Mammary epithelial cell (primary cell): ENCODE results near the gene SLIRP.

Source experiments
- CTCF ChIP-seq, 2 donors: IDR thresholded peaks in 1 of 2; conservative IDR thresholded peaks in 1 of 2; 2 replicates each; pipeline ENCODE4 v1.5.1; 2011 to 2012; ENCODE audit warnings: inconsistent platforms in 2 of 2, low read length in 2 of 2, mild to moderate bottlenecking in 2 of 2, control low read depth in 1 of 2, low read depth in 1 of 2; ENCODE audit not compliant: insufficient read depth in 1 of 2; ENCODE audit errors: extremely low read depth in 1 of 2
- EZH2 ChIP-seq: IDR thresholded peaks from 2 replicates; pipeline ENCODE4 v1.6.1; 2012; ENCODE audit warnings: low read length, inconsistent platforms, borderline replicate concordance

DNA sequence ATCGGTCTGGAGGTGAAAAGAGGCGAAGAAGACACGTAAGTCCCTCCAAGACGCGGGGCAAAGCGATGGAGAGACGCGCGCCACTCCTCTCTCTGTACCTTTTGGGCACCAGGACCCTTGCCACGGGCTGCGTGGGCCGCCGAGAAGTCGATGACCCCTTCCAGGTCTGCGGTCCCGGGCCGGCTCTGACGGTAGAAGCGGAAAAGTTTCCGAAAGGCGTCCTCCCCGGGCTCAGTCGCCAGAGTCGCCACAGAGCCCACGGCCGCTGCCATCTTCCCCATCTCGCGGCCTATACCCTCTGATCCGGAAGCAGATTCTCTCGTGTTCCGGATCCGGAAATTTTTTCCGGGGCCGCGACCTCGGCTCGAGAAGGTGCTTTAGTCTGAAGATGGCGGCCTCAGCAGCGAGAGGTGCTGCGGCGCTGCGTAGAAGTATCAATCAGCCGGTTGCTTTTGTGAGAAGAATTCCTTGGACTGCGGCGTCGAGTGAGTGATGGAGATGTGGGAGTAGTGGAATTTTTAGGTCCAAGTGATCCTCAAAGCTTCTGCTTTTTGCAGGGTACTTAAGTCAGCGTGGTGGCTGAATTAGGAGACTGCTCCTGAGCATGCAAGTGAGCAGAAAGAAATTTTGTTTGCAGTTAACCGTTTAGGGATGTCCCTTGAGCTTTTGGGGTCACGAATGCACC is at the start of gene SLIRP, which contains the start of gene ALKBH1:
- TF ChIP-seq CTCF (conservative IDR thresholded peaks at IDR 0.05 in 1 of 2, IDR thresholded peaks at IDR 0.05 in 1 of 2; ENCODE audit: extremely low read depth in 1 of 2, insufficient read depth in 1 of 2, low read depth in 1 of 2, low read length in 2 of 2) = no peak
- no peak for TF ChIP-seq EZH2
